Measurements from ENCODE around the gene MCC.

MCC gene

DNA sequence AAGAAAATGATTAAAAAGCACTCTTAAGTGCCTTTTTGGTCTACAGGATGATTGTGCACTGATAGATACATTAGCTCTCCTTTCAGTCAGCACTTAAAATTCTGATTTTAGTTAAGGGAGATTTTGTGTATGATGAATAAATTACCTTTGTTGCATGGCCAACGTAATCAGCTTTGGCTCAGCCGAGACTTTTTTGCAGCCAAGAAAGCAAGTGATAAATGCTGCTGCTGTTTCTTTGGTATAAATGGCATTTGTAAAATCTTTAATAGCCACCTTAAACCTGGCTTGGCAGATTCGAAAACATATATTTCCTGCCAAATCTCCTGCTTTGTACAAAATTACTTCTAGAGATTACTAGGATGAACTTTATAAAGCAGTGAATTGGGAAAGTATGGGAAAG is 364.0 kb downstream of the MCC start:
- no peak for TF ChIP-seq POLR2A (IDR thresholded peaks at IDR 0.05; ENCODE audit: low read depth, low read length)
- FAIRE-seq = no peak
- no peak for DNase-seq (ENCODE audit: insufficient read length, low spot score)

DNA sequence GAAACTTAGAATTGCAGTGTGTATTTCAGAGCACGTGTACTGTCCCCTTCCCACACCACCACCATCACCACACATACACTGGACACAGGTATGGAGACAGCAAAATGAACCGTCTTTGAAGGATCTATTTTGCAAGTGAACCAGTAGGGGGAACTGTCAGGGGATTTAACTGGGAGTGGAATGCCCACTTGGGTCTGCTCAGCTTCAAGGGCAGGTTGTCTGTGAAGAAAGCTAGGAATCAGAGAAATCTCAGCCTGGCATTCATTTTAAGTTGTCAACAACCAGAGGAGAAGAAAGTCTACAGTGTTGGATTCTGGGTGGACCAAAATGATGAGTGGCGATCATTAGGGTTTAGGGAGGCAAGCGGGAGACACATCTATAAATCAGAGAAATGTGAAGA is 364.6 kb downstream of the MCC start:
- no peak for DNase-seq (ENCODE audit: insufficient read length, low spot score)
- no peak for FAIRE-seq
- TF ChIP-seq POLR2A (IDR thresholded peaks at IDR 0.05; ENCODE audit: low read depth, low read length) = no peak

DNA sequence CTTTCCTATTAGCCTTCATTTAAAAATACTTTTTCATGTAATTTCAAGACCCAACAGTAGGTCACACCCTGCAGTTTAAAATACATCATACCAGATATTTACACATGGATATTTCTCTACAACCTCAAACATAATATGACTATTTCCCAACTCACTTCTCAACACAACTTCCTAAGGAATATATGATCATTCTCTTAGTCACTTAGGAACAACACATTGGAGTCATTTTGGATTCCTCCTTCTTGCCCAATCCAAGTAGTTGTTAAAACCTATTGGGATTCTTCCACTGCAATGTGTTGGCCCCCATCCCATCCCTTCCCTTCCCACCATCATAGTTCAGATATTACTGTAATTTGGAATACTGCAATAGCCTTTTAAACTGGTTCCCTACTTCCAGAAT is 366.2 kb downstream of the MCC start:
- no peak for TF ChIP-seq POLR2A (IDR thresholded peaks at IDR 0.05; ENCODE audit: low read depth, low read length)
- FAIRE-seq (no peak), DNase-seq (ENCODE audit: insufficient read length, low spot score) (no peak)

DNA sequence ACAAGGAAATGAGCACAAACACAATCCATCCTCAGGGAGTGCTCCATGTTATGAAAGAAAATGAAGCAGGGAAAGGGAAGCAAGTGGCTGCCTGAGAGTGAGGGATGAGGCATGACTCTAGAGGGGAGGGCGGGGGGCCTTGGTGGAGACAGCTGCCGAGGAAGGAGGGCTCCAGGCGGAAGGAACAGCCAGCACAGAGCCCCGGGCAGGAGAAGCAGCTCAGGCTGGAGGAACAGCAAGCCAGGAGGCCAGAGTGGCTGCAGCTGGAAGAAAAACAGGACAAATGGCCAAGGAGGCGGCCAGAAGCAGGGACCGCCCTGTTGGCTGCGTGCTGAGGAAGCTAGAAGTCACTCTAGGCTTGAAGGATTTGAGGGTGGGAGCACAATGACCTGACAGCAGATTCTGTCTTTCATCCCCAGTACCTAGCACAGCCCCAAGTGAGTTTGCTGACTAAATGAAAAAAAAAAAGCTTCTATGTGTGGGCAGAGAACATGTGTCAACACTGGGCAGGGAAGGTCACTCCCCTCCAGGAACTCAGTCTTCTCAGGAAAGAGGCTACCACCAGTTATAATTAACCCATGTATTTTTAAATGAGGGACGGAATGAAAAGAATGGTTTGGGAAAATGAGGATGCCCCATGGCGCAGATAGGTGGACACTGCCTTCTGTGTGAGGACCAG is 368.9 kb downstream of the MCC start:
- no peak for TF ChIP-seq POLR2A (IDR thresholded peaks at IDR 0.05; ENCODE audit: low read depth, low read length)
- DNase-seq (ENCODE audit: insufficient read length, low spot score) = no peak
- no peak for FAIRE-seq

DNA sequence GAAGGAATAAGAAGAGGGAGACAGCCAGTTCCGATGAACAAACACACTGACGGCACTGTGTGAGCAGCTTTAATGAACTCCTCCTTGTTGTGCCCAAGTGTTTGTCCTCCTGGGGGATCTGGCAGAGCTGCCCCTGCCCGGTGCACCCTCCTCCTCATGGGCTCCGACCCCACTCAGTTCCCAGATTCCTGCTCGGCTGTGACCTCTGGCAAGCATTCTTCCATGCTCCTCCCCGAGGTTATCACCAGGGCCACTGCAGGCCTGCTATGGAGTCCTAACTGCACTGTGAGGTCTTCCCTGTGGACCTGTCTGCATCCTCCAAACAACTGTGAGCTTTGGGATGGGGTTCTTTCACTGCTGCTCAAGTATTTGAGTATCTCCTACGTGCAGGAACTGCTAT is 369.5 kb downstream of the MCC start:
- no peak for FAIRE-seq

DNA sequence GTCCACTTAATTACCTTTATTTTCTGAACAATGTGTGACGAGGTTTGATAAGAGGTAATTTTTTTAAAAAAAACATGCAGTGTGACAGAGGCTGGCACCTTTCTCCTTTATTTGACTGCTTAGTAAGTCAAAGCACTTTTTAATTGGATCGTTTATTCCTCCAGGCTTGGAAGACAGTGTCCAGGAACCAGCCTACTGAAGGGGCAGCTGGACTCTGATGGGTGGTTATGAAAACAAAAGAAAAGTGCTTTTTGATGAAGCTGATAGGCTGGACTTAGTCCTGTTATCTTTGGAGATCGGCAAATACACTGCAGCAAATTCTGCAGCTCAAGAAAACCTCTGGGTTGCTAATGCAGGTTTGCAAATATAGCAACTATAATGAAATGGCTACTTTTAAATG is 370.0 kb downstream of the MCC start:
- TF ChIP-seq POLR2A (IDR thresholded peaks at IDR 0.05; ENCODE audit: low read depth, low read length) = no peak
- no peak for FAIRE-seq
- DNase-seq (ENCODE audit: insufficient read length, low spot score) = no peak

More for the DNA sequence above, 369.5 kb downstream of the MCC start:
- no peak for DNase-seq (ENCODE audit: insufficient read length, low spot score)
- no peak for TF ChIP-seq POLR2A (IDR thresholded peaks at IDR 0.05; ENCODE audit: low read depth, low read length)

DNA sequence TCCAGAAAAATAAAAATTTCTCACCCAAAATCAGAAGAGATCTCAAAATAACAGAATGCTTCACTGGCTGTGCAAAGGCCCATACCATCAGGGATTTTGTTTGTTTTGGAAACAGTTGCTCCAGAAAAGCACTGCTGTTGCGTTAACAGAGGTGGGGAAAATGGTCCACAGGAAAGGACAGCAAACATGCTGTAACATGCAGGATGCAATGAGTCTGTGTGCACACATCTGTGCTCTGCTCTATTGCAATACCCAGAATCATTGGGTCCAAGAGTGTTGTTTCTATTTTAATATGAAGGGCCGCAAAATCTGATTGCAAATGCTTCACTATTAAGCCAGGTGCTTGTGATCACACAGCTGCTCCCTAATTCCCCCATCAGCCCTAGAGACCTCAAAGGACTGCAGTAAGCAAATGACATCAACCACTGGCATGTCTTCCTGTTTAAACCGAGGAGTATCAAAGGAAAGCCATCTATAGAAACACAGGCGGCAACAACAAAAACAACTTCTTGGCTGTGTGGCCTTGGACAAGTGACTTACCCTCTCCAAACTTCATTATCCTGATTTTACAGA is 370.6 kb downstream of the MCC start:
- DNase-seq (ENCODE audit: insufficient read length, low spot score) = no peak
- no peak for FAIRE-seq
- TF ChIP-seq POLR2A (IDR thresholded peaks at IDR 0.05; ENCODE audit: low read depth, low read length) = no peak

DNA sequence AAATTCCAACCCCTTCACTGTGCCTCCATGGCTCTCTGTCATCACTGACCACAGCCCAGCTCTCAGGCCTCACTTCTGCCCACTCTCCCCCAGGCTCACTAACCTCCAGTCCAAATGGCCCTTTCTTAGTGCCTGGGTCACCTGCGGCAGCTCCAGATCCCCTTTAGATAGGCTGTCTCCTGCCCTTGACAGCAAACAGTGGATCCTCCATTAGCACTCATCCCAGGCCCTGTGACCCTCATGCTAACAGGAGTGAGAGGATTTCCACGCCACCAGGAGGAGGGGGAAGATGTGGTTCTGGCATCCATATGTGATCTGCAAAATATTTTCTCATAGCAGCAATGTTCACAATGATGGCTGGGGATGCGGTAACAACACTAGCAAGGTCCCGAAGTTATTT is 372.3 kb downstream of the MCC start:
- TF ChIP-seq POLR2A (IDR thresholded peaks at IDR 0.05; ENCODE audit: low read depth, low read length) = no peak
- no peak for FAIRE-seq
- no peak for DNase-seq (ENCODE audit: insufficient read length, low spot score)

DNA sequence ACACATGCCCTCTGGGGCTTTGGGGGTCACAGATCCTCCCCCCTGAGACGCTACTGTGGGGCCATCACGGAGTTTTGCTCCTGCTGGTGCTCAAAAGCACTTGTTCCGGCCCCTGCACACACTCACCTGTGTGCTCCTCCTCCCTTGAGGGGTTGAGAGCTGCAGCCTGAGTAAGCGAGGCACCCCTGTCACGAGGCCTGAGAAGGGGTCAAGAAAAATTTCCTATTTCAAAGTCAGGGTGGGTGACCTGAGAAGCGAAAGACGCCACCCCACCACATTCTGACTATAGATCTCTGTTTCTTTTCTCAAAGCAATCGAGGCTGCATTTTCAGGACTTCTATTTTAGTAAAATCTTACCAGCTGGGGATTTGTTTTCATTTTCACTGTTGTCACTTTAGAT is 373.2 kb downstream of the MCC start:
- TF ChIP-seq POLR2A (IDR thresholded peaks at IDR 0.05; ENCODE audit: low read depth, low read length) = no peak
- no peak for DNase-seq (ENCODE audit: insufficient read length, low spot score)
- no peak for FAIRE-seq

DNA sequence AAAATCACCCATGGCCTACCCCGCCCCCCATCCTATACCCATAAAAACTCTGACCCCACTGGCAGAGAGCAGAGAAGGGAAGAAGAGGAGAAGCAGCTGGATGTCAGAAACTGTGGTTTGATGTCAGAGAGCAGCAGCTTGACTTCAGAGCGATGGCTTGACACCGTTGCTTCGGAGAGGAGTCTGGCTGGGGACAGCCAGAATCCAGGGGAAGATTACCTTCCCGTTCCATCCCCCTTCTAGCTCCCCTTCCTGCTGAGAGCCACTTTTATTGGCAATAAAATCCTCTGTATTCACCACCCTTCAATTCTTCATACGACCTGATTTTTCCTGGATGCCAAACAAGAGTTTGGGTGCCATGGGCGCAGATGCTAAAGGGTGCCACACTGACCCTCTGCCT is 373.7 kb downstream of the MCC start:
- no peak for TF ChIP-seq POLR2A (IDR thresholded peaks at IDR 0.05; ENCODE audit: low read depth, low read length)
- DNase-seq (ENCODE audit: insufficient read length, low spot score) = no peak
- no peak for FAIRE-seq

DNA sequence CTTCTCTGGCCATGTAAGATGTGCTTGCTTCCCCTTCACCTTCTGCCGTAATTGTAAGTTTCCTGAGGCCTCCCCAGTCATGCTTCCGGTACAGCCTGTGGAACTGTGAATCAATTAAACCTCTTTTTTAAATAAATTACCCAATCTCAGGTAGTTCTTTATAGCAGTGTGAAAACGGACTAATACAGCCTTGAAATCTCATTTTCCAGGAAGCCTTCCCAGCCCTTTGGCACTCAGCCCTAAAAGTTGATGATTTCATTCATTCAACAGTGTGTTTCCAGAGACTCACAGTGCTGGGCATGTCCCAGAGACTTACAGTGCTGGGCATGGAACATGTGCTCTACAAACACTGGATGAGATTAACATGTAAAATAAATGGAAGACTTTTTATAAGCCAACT is 375.8 kb downstream of the MCC start:
- FAIRE-seq (no peak), DNase-seq (ENCODE audit: insufficient read length, low spot score) (no peak)
- no peak for TF ChIP-seq POLR2A (IDR thresholded peaks at IDR 0.05; ENCODE audit: low read depth, low read length)

DNA sequence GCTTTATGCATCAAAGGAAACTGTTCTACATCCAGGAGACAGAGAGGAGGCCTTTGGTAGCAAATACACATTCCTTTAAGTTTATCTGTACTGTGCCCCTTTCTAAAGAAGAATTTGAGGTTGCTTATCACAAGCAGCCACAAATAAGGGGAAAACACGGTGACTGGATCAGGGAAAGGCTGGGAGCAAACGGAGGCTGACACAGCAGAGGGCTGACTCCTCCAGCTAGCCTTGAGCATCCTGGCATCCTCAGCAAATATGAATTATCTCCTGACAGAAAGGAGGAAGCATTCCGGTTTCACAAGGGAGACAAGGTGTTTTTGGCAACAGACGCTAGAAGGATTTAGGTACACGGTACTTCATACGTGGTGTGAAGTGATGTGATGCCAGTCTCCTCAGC is 378.1 kb downstream of the MCC start:
- FAIRE-seq (no peak), DNase-seq (ENCODE audit: insufficient read length, low spot score) (no peak)
- no peak for TF ChIP-seq POLR2A (IDR thresholded peaks at IDR 0.05; ENCODE audit: low read depth, low read length)

DNA sequence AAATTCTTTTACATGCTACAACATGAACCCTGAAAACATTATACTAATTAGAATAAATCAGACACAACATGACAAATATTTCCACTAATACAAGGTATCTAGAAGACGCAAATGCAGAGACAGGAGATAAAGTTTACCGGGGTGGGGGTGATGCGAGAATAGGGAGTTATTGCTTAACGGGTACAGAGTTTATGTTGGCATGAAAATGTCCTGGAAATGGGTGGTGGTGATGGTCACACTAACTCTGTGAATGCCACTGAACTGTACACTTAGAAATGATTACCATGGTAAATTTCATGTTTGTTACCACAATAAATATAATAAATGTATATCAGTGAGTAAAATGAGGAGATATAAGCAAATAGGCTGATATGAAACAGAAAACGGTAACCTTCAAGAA is 378.9 kb downstream of the MCC start:
- no peak for TF ChIP-seq POLR2A (IDR thresholded peaks at IDR 0.05; ENCODE audit: low read depth, low read length)
- DNase-seq (ENCODE audit: insufficient read length, low spot score) = no peak
- no peak for FAIRE-seq

DNA sequence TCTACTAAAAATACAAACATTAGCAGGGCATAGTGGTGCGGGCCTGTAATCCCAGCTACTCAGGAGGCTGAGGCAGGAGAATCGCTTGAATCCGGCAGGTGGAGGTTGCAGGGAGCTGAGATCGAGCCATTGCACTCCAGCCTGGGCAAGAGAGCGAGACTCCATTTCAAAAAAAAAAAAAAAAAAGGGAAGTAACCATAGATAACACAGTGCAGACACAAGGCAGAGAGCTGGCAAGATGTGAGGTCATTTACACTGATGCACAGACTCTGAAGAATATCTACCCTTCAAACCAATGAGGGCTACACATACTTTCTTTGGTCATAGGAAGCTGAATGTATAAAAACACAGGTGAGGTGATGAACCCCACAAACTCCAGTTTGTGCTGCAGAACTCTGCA is 379.8 kb downstream of the MCC start:
- FAIRE-seq = no peak
- no peak for DNase-seq (ENCODE audit: insufficient read length, low spot score)
- no peak for TF ChIP-seq POLR2A (IDR thresholded peaks at IDR 0.05; ENCODE audit: low read depth, low read length)

DNA sequence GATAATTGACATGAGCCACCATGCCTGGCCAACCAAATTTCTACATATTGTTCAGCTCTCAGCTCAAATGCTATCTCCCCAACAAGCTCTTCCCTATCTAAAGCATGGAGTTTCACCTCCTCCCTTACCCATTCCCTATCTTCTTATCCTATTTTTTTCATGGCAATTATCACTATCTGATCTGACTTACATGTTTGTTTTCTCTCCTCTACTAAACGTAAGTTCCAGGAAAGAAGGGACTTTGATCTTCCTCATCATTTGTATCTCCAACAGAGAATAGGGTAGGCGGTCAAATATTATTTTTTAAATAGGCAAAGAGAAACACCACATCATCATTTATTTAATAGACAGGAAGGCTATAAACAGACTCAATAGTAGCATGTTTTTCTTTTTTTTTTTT is 381.4 kb downstream of the MCC start:
- TF ChIP-seq POLR2A (IDR thresholded peaks at IDR 0.05; ENCODE audit: low read depth, low read length) = no peak
- DNase-seq (ENCODE audit: insufficient read length, low spot score) (no peak), FAIRE-seq (no peak)

All from H54 (cell line).